K562 (cell line): ENCODE results near the gene SSBP2. TPM values are rescaled to one million over a fixed set of nuclear protein-coding genes. Genes with fewer than 3 reads are reported as not detected.
A peak's percentile ranks its signal among the peaks of the same experiment; 100 is the strongest.

Experiments
- CC2D1A ChIP-seq: fragments of 450-650 bp; IDR thresholded peaks from 2 replicates; pipeline ENCODE4 v1.6.1; 2017; ENCODE audit warnings: mild to moderate bottlenecking
- CTBP1 ChIP-seq: fragments of 450-650 bp; IDR thresholded peaks from 2 replicates; pipeline ENCODE4 v1.6.1; 2016; ENCODE audit warnings: borderline replicate concordance
- ELF1 ChIP-seq: fragments of 200-800 bp; sonication (Bioruptor generic); IDR thresholded peaks from 2 replicates; pipeline ENCODE4 v1.6.1; 2016; ENCODE audit warnings: missing genetic modification characterization, missing compliant biosample characterization
- MYC ChIP-seq, 2 experiments: fragments of 250-450 bp in 1 of 2; sonication (Bioruptor Pico) in 1 of 2; IDR thresholded peaks; 2 replicates each; pipeline versions ENCODE4 v1.5.1 to v1.6.1; 2012 to 2021; ENCODE audit warnings: low read depth in 2 of 2, borderline replicate concordance in 1 of 2, improper control_type of control experiment in 1 of 2, low read length in 1 of 2, mild to moderate bottlenecking in 1 of 2, moderate library complexity in 1 of 2
- NFIC ChIP-seq: fragments of 450-650 bp; IDR thresholded peaks from 2 replicates; pipeline ENCODE4 v1.6.1; 2017; ENCODE audit warnings: mild to moderate bottlenecking, inconsistent platforms
- NR2C2 ChIP-seq, 2 experiments: fragments of 200-800 bp in 1 of 2; sonication (Bioruptor generic) in 1 of 2; sonication (generic) in 1 of 2; formaldehyde crosslinking in 1 of 2; IDR thresholded peaks; 2 replicates each; pipeline versions ENCODE4 v1.6.1 to v1.8.0; 2016 to 2022; ENCODE audit warnings: mild to moderate bottlenecking in 1 of 2, missing compliant biosample characterization in 1 of 2, missing genetic modification characterization in 1 of 2, missing genetic modification reagents in 1 of 2
- PHB2 ChIP-seq: fragments of 450-650 bp; IDR thresholded peaks from 2 replicates; pipeline ENCODE4 v1.6.1; 2017; ENCODE audit warnings: low read depth
- PYGO2 ChIP-seq: fragments of 450-650 bp; IDR thresholded peaks from 2 replicates; pipeline ENCODE4 v1.6.1; 2016; ENCODE audit warnings: mild to moderate bottlenecking, missing genetic modification characterization, moderate library complexity, missing compliant biosample characterization
- SMAD1 ChIP-seq: fragments of 150-350 bp; IDR thresholded peaks from 2 replicates; pipeline ENCODE4 v1.6.1; 2014; ENCODE audit warnings: low read length, low read depth; ENCODE audit not compliant: partially characterized antibody
- ZEB2 ChIP-seq: fragments of 450-650 bp; IDR thresholded peaks from 2 replicates; pipeline ENCODE4 v1.6.1; 2016
- ZNF197 ChIP-seq: fragments of 200-800 bp; sonication (Bioruptor generic); IDR thresholded peaks from 2 replicates; pipeline ENCODE4 v1.6.1; 2016; ENCODE audit warnings: low read depth, missing genetic modification characterization, missing compliant biosample characterization
- ZNF316 ChIP-seq: fragments of 450-650 bp; IDR thresholded peaks from 2 replicates; pipeline ENCODE4 v1.6.1; 2016
- ZNF75A ChIP-seq: fragments of 450-650 bp; formaldehyde crosslinking; IDR thresholded peaks from 2 replicates; pipeline ENCODE4 v1.4.0; 2020; ENCODE audit warnings: mild to moderate bottlenecking
- ZSCAN29 ChIP-seq: fragments of 450-650 bp; IDR thresholded peaks from 2 replicates; pipeline ENCODE4 v1.6.1; 2017
- polyA plus RNA-seq, 8 experiments: library from polyadenylated mRNA; depleted of rRNA in 4 of 8; stranded (reverse) in 5 of 8; unstranded in 3 of 8; fragments of >200 nt; fragmentation: Nextera tagmentation in 2 of 8; fragmentation: Illumina TruSeq in 1 of 8; extraction: Ambion mirVana in 2 of 8; extraction: Trizol in 1 of 8; gene quantifications; 2 replicates each; pipeline versions ENCODE4 v1.2.1 to v1.2.3, GENCODE V29; 2011 to 2014; ENCODE audit warnings: inconsistent platforms in 1 of 8, missing spikeins in 1 of 8
- total RNA-seq, 7 experiments: library from RNA; depleted of rRNA in 6 of 7; stranded (reverse); fragments of >200 nt in 6 of 7; fragmentation: Illumina TruSeq in 2 of 7; extraction: Trizol in 2 of 7; gene quantifications; 2 replicates each; pipeline versions ENCODE4 v1.2.1 to v1.2.3, GENCODE V29; 2011 to 2021; ENCODE audit warnings: low replicate concordance in 1 of 7
- TF ChIP-seq, protein P1 (sequence below), 2 experiments: fragments of 250-450 bp in 1 of 2; fragments of 450-650 bp in 1 of 2; sonication (Bioruptor Pico) in 1 of 2; IDR thresholded peaks; 2 replicates each; pipeline versions ENCODE4 v1.6.1 to v1.8.0; 2016 to 2021; ENCODE audit warnings: mild to moderate bottlenecking in 2 of 2, moderate library complexity in 2 of 2, missing compliant biosample characterization in 1 of 2, missing genetic modification characterization in 1 of 2
- TF ChIP-seq, protein P2 (sequence below): fragments of 450-650 bp; conservative IDR thresholded peaks from 2 replicates; pipeline ENCODE4 v1.6.1; 2016; ENCODE audit warnings: missing genetic modification characterization, low read depth, mild to moderate bottlenecking, control low read depth, missing compliant biosample characterization
- TF ChIP-seq, protein P3 (sequence below): sonication (generic); formaldehyde crosslinking; IDR thresholded peaks from 2 replicates; pipeline ENCODE4 v1.8.0; 2023; ENCODE audit warnings: mild to moderate bottlenecking, missing genetic modification reagents
- TF ChIP-seq, protein P4 (sequence below): IDR thresholded peaks from 3 replicates; pipeline ENCODE4 v1.6.1; 2011; ENCODE audit warnings: borderline replicate concordance, mild to moderate bottlenecking; ENCODE audit not compliant: insufficient read length, insufficient read depth

SSBP2 gene
- total and polyA plus RNA-seq, 9 of the 15 experiments (the other 6 are each of a cell fraction or from before 2014, with no cell fraction given): 22.3 to 133 (median 42.1) TPM

DNA sequence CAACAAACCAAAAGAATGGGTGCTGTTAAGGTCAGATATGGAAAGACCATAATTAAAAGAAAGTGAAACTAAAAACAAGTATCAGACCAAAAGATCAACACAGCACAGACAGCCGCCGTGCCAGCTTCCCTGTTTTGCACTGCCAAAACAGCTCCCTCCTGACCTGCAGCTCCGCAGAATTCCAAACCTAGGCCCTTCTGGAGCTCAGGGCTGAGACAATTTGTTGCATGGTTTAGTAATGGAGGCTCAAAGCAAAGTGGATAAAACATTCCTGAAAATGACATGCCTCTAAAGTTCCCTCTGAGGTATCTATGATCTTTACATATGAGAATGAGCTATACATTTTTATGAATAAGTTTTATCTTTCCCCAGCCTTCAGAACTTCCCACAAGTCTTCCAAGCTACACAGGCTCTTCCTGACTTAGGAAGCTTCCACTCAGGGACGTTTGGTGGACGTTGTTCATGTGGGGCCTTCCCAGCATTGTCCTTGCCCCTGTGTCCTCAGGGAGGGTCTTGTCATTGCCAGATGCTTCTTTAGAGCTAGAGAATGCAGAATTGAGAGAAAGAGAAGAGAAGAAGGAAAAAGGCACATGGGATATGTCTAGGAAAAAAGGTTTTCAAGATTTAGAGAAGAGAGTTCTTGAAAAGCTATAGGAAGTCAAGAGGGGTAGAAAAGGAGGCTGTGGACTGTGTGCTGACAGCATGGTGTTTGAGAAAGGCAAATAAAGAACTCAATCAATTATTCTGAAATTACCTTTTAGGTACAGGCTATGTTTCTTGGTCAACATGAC, 28.4 kb upstream of the SSBP2 start (continued):
- TF ChIP-seq, protein P1, sequence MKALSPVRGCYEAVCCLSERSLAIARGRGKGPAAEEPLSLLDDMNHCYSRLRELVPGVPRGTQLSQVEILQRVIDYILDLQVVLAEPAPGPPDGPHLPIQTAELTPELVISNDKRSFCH (CRISPR knock-in tag; IDR thresholded peaks at IDR 0.05): no peak
- TF ChIP-seq, protein P1 (tag; IDR thresholded peaks at IDR 0.05): no peak
- TF ChIP-seq ZSCAN29 (no peak), NR2C2 (CRISPR knock-in tag; IDR thresholded peaks at IDR 0.05) (no peak), NR2C2 (tag; IDR thresholded peaks at IDR 0.05) (peak; percentile 0; the same call in 1 of the 2 replicates), CC2D1A (no peak), NFIC (no peak), SMAD1 (no peak), ZNF197 (CRISPR knock-in tag) (peak; percentile 20; the same call in 1 of the 2 replicates), ELF1 (tag) (peak; percentile 34; the same call in 1 of the 2 replicates), CTBP1 (no peak), PYGO2 (tag) (no peak), ZEB2 (no peak), PHB2 (no peak), ZNF75A (CRISPR knock-in tag) (no peak), MYC (IDR thresholded peaks at IDR 0.05; ENCODE audit: low read depth, low read length) (no peak), MYC (CRISPR knock-in tag; IDR thresholded peaks at IDR 0.05; ENCODE audit: borderline replicate concordance, low read depth) (no peak), ZNF316 (no peak)
- TF ChIP-seq, protein P2, sequence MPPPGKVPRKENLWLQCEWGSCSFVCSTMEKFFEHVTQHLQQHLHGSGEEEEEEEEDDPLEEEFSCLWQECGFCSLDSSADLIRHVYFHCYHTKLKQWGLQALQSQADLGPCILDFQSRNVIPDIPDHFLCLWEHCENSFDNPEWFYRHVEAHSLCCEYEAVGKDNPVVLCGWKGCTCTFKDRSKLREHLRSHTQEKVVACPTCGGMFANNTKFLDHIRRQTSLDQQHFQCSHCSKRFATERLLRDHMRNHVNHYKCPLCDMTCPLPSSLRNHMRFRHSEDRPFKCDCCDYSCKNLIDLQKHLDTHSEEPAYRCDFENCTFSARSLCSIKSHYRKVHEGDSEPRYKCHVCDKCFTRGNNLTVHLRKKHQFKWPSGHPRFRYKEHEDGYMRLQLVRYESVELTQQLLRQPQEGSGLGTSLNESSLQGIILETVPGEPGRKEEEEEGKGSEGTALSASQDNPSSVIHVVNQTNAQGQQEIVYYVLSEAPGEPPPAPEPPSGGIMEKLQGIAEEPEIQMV (tag): no peak
- TF ChIP-seq, protein P3, sequence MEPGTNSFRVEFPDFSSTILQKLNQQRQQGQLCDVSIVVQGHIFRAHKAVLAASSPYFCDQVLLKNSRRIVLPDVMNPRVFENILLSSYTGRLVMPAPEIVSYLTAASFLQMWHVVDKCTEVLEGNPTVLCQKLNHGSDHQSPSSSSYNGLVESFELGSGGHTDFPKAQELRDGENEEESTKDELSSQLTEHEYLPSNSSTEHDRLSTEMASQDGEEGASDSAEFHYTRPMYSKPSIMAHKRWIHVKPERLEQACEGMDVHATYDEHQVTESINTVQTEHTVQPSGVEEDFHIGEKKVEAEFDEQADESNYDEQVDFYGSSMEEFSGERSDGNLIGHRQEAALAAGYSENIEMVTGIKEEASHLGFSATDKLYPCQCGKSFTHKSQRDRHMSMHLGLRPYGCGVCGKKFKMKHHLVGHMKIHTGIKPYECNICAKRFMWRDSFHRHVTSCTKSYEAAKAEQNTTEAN (CRISPR knock-in tag): no peak
- TF ChIP-seq, protein P4, sequence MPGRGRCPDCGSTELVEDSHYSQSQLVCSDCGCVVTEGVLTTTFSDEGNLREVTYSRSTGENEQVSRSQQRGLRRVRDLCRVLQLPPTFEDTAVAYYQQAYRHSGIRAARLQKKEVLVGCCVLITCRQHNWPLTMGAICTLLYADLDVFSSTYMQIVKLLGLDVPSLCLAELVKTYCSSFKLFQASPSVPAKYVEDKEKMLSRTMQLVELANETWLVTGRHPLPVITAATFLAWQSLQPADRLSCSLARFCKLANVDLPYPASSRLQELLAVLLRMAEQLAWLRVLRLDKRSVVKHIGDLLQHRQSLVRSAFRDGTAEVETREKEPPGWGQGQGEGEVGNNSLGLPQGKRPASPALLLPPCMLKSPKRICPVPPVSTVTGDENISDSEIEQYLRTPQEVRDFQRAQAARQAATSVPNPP: no peak
